Tibial artery (tissue), 4 donors: ENCODE results near the gene SEC22A.
"Not testable (repeated sequence)": the region's sequence is repeated elsewhere in the genome, so short reads cannot be mapped to it uniquely, and the experiment has no call there.

Experiments
- DNase-seq, 2 donors: peaks; one replicate each; pipeline ENCODE4 v3.0.0-alpha.2; 2019
- H3K27ac ChIP-seq, 2 donors: fragments of 200-600 bp; sonication (generic) in 1 of 2; 1 replicate in 1 of 2; 2 replicates in 1 of 2; pipeline ENCODE4 v1.5.1; 2018 to 2019; ENCODE audit warnings: mild to moderate bottlenecking in 1 of 2
- H3K27me3 ChIP-seq, 2 donors: fragments of 200-600 bp; sonication (generic) in 1 of 2; one replicate each; pipeline versions ENCODE4 v1.5.1 to v1.6.0; 2016 to 2019
- H3K36me3 ChIP-seq, 3 donors: fragments of 200-600 bp; sonication (generic) in 2 of 3; one replicate each; pipeline ENCODE4 v1.5.1; 2016 to 2019; ENCODE audit warnings: mild to moderate bottlenecking in 2 of 3
- H3K4me1 ChIP-seq, 4 donors: fragments of 200-600 bp; sonication (generic) in 2 of 4; 1 replicate in 3 of 4; 2 replicates in 1 of 4; pipeline ENCODE4 v1.5.1; 2016 to 2019
- H3K4me3 ChIP-seq, 2 donors: fragments of 200-600 bp; sonication (generic) in 1 of 2; 1 replicate in 1 of 2; 2 replicates in 1 of 2; pipeline ENCODE4 v1.5.1; 2018 to 2019; ENCODE audit warnings: mild to moderate bottlenecking in 2 of 2
- H3K9me3 ChIP-seq, 3 donors: fragments of 200-600 bp; sonication (generic) in 1 of 3; one replicate each; pipeline ENCODE4 v1.5.1; 2016 to 2019
- CTCF ChIP-seq, 2 experiments: fragments of 200-600 bp in 1 of 2; fragments of 450-650 bp in 1 of 2; IDR thresholded peaks; one replicate each; pipeline ENCODE4 v1.5.1; 2017 to 2019; ENCODE audit warnings: antibody characterized with exemption in 2 of 2, mild to moderate bottlenecking in 1 of 2, moderate library complexity in 1 of 2
- intact Hi-C: fragments of 100-400 bp; cut with DNase I; formaldehyde crosslinking; loops from one replicate; pipeline ENCODE4 v1.15.0; 2023; ENCODE audit warnings: low total_unique reads

The SEC22A gene

DNA sequence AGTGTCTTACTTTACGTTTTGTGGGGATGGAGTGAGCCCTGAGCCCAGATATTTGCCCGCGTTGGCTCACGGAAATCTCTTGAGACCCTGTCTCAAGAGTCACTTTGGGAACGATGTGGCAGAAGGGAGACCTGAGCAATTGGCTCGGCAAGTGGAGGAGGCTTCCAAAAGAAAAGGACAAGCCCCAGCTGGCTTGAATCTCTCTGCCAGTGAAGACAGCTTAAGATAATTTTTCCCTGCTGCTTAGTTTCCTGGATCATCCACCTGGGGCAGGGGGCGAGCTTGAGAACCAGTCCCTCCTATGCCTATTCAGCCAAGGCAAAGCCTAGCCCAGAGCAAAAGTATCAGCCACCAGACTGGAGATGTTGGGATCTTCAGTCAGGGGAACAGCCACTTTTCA, 708 bp downstream of the SEC22A start:
- no peak for DNase-seq
- peak overlapping the region; percentile 78 to 87 for H3K4me3 ChIP-seq
- H3K27ac ChIP-seq: peak overlapping the region; percentile 89
- H3K27me3 ChIP-seq: no peaks in the 10 kb centered on the region
- H3K9me3 ChIP-seq: no peaks in the 10 kb centered on the region
- H3K36me3 ChIP-seq: no peaks in the 10 kb centered on the region
- no peak for TF ChIP-seq CTCF (IDR thresholded peaks at IDR 0.05)
- H3K4me1 ChIP-seq: peaks cover 0 to 12% (median 6%) of the 10 kb centered on the region in 4 donors
- intact Hi-C loops: no loop called here

- Histone ChIP-seq H3K27me3 (no peaks in the 10 kb centered on the region), H3K4me1 (peaks cover 0 to 5% (median 0%) of the 10 kb centered on the region in 4 donors), H3K9me3 (no peaks in the 10 kb centered on the region), H3K4me3 (no peak overlapping the region), H3K27ac (no peak overlapping the region), H3K36me3 (peaks cover 0 to under 1% (median 0%) of the 10 kb centered on the region in 3 donors)
- no peak for TF ChIP-seq CTCF (IDR thresholded peaks at IDR 0.05)
- intact Hi-C loops: no loop called here
- DNase-seq: no peak
Measured at GRCh38 chr3:123218990-123219389, 17.2 kb downstream of the SEC22A start.

- H3K4me3 ChIP-seq, H3K27me3 ChIP-seq, DNase-seq, H3K9me3 ChIP-seq, H3K4me1 ChIP-seq, H3K27ac ChIP-seq, intact Hi-C loops: not testable (repeated sequence)
- peaks cover 7 to 18% (median 12%) of the 10 kb centered on the region in 3 donors for H3K36me3 ChIP-seq
Measured at GRCh38 chr3:123221369-123221768, 19.6 kb downstream of the SEC22A start.

DNA sequence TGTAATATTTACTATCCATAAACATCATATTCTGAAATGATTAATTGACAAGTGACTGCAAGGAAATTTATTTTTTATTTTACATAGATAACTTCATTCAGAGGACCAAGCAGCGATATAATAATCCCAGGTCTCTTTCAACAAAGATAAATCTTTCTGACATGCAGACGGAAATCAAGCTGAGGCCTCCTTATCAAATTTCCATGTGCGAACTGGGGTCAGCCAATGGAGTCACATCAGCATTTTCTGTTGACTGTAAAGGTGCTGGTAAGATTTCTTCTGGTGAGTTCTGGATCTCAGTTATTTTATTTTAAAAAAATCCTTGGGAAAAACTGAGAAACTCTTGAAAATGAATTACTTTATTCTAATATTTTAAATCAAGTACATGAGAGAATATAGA, 23.3 kb downstream of the SEC22A start:
- Histone ChIP-seq H3K27me3 (no peaks in the 10 kb centered on the region), H3K36me3 (peaks cover 14 to 34% (median 31%) of the 10 kb centered on the region in 3 donors), H3K9me3 (peaks cover 0 to 9% (median 5%) of the 10 kb centered on the region in 3 donors), H3K4me3 (no peak overlapping the region), H3K27ac (no peak overlapping the region), H3K4me1 (no peaks in the 10 kb centered on the region)
- DNase-seq: no peak
- TF ChIP-seq CTCF (IDR thresholded peaks at IDR 0.05): no peak
- intact Hi-C loops: no loop called here

DNA sequence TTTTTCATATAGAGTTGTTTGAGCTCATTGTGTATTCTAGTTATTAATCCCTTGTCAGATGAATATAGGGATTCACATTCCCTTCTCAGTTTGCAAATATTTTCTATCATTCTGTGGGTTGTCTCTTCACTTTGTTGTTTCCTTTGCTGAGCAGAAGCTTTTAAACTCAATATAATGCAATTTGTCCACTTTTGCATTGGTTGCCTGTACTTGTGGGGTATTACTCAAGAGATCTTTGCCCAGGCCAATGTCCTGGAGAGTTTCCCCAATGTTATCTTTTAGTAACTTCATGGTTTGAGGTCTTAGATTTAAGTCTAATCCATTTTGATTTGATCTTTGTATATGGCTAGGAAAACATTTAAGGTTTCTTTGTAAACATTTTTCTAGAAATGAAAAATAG, 24.8 kb downstream of the SEC22A start:
- TF ChIP-seq CTCF (IDR thresholded peaks at IDR 0.05): no peak
- Histone ChIP-seq H3K27ac (no peak overlapping the region), H3K9me3 (peaks cover 0 to 9% (median 5%) of the 10 kb centered on the region in 3 donors), H3K36me3 (peaks cover 14 to 34% (median 31%) of the 10 kb centered on the region in 3 donors), H3K27me3 (no peaks in the 10 kb centered on the region), H3K4me3 (no peak overlapping the region), H3K4me1 (no peaks in the 10 kb centered on the region)
- intact Hi-C loops: no loop called here
- DNase-seq: no peak

GRCh38 chr3:123229145-123229544, 27.4 kb downstream of the SEC22A start:
- H3K9me3 ChIP-seq: peaks cover 0 to 9% (median 5%) of the 10 kb centered on the region in 3 donors
- H3K27ac ChIP-seq: no peak overlapping the region
- no peak overlapping the region for H3K4me3 ChIP-seq
- TF ChIP-seq CTCF (IDR thresholded peaks at IDR 0.05): no peak
- no peaks in the 10 kb centered on the region for H3K27me3 ChIP-seq
- intact Hi-C loops: no loop called here
- peaks cover 25 to 34% (median 31%) of the 10 kb centered on the region in 3 donors for H3K36me3 ChIP-seq
- no peak for DNase-seq
- no peaks in the 10 kb centered on the region for H3K4me1 ChIP-seq
